DMS153 treated with DMSO at 0.1 percent for 48 hours (cell line): ENCODE data around the gene NELFA.

Source experiments
- DNase-seq: peaks from one replicate; lab custom pipeline; 2025; ENCODE audit not compliant: unreplicated experiment; lab: John Stamatoyannopoulos, UW

Gene NELFA

GRCh38 chr4:1968686-1969295 is 40.0 kb downstream of the NELFA start:
- no peak for DNase-seq

- DNase-seq: no peak
Measured at GRCh38 chr4:1967512-1968149, 41.1 kb downstream of the NELFA start.

GRCh38 chr4:1964971-1965370 is 43.8 kb downstream of the NELFA start:
- DNase-seq: no peak

GRCh38 chr4:1964443-1964842 is 44.3 kb downstream of the NELFA start:
- no peak for DNase-seq

- no peak for DNase-seq
Measured at GRCh38 chr4:1962980-1963379, 45.8 kb downstream of the NELFA start.

GRCh38 chr4:1961563-1961962 is 47.2 kb downstream of the NELFA start:
- DNase-seq: no peak

- no peak for DNase-seq
Measured at GRCh38 chr4:1961038-1961437, 47.7 kb downstream of the NELFA start.

- no peak for DNase-seq
Measured at GRCh38 chr4:1960170-1960825, 48.5 kb downstream of the NELFA start.

GRCh38 chr4:1959104-1959384 is 49.7 kb downstream of the NELFA start:
- DNase-seq: no peak

GRCh38 chr4:1958276-1959103 is 50.3 kb downstream of the NELFA start:
- no peak for DNase-seq

GRCh38 chr4:1956631-1957030 is 52.1 kb downstream of the NELFA start:
- DNase-seq: no peak

GRCh38 chr4:1953335-1953734 is 55.4 kb downstream of the NELFA start:
- DNase-seq: no peak

- no peak for DNase-seq
Measured at GRCh38 chr4:1952719-1953118, 56.1 kb downstream of the NELFA start.

GRCh38 chr4:1952058-1952700 is 56.6 kb downstream of the NELFA start:
- DNase-seq: no peak

- DNase-seq: no peak
Measured at GRCh38 chr4:1950369-1950768, 58.4 kb downstream of the NELFA start.

- no peak for DNase-seq
Measured at GRCh38 chr4:1948892-1949436, 59.8 kb downstream of the NELFA start.

- DNase-seq: no peak
Measured at GRCh38 chr4:1948232-1948631, 60.5 kb downstream of the NELFA start.

GRCh38 chr4:1945912-1946311 is 62.9 kb downstream of the NELFA start:
- DNase-seq: no peak

- DNase-seq: no peak
Measured at GRCh38 chr4:1945124-1945895, 63.5 kb downstream of the NELFA start.

GRCh38 chr4:1943928-1944327 is 64.8 kb downstream of the NELFA start:
- DNase-seq: no peak
